HL-60 (cell line): ENCODE data around the gene ZNF598.

Source experiments
- CTCF ChIP-seq: IDR thresholded peaks from one replicate; pipeline ENCODE4 v1.5.1; 2011; ENCODE audit warnings: low read length, control low read depth, inconsistent platforms; ENCODE audit not compliant: insufficient read depth
- GABPA ChIP-seq: IDR thresholded peaks from 2 replicates; pipeline ENCODE4 v1.6.1; 2012; ENCODE audit warnings: low read depth
- POLR2AphosphoS5 ChIP-seq: IDR thresholded peaks from 2 replicates; pipeline ENCODE4 v1.6.1; 2012; ENCODE audit warnings: low read depth
- REST ChIP-seq: IDR thresholded peaks from 2 replicates; pipeline ENCODE4 v1.6.1; 2012; ENCODE audit warnings: low read depth; ENCODE audit not compliant: insufficient replicate concordance
- SPI1 ChIP-seq: IDR thresholded peaks from 2 replicates; pipeline ENCODE4 v1.6.1; 2012; ENCODE audit warnings: low read depth, mild to moderate bottlenecking, borderline replicate concordance

GRCh38 chr16:1987198-1987597, 22.4 kb downstream of the ZNF598 start:
- TF ChIP-seq CTCF (no peak), GABPA (no peak), POLR2AphosphoS5 (no peak), REST (no peak), SPI1 (no peak)
